ENCODE data around the gene NALF2. TPM values are rescaled to one million over a fixed set of nuclear protein-coding genes. Genes with fewer than 3 reads are reported as not detected.

Gene NALF2
- total RNA-seq, 4 donors from 2014 or later = 0.17 to 0.84 (median 0.63) TPM; not detected in 1

- Histone ChIP-seq H3K9me3 (no peaks in the 10 kb centered on the region), H3K36me3 (no peaks in the 10 kb centered on the region), H3K27ac (replicated peaks in 1 of 4) (no peak overlapping the region), H3K4me3 (no peak overlapping the region), H3K27me3 (peaks cover 0 to 5% (median 0%) of the 10 kb centered on the region in 4 donors), H3K4me1 (no peaks in the 10 kb centered on the region)
- no peak for DNase-seq (ENCODE audit: extremely low spot score)
- WGBS = 36% methylated on average over 4 of the region's 4 CpGs
- TF ChIP-seq CTCF (IDR thresholded peaks at IDR 0.05) = no peak
- no peak for TF ChIP-seq POLR2A (IDR thresholded peaks at IDR 0.05; ENCODE audit: low read depth)
- TF ChIP-seq EP300 (IDR thresholded peaks at IDR 0.05) = no peak
- no peak for TF ChIP-seq POLR2AphosphoS5 (IDR thresholded peaks at IDR 0.05)
- intact Hi-C loops (cut with DNase I) = no loop called here
Measured at GRCh38 chrX:69523314-69523713, 19.2 kb downstream of the NALF2 start.

- Histone ChIP-seq H3K4me3 (no peak overlapping the region), H3K9me3 (no peaks in the 10 kb centered on the region), H3K36me3 (no peaks in the 10 kb centered on the region), H3K4me1 (no peaks in the 10 kb centered on the region), H3K27ac (replicated peaks in 1 of 4) (no peak overlapping the region), H3K27me3 (peaks cover 0 to 5% (median 0%) of the 10 kb centered on the region in 4 donors)
- WGBS = 51% methylated on average over 6 of the region's 7 CpGs
- intact Hi-C loops (cut with DNase I) = no loop called here
- no peak for TF ChIP-seq POLR2AphosphoS5 (IDR thresholded peaks at IDR 0.05)
- TF ChIP-seq POLR2A (IDR thresholded peaks at IDR 0.05; ENCODE audit: low read depth) = no peak
- TF ChIP-seq CTCF (IDR thresholded peaks at IDR 0.05) = no peak
- TF ChIP-seq EP300 (IDR thresholded peaks at IDR 0.05) = no peak
- DNase-seq (ENCODE audit: extremely low spot score) = no peak
Measured at GRCh38 chrX:69524781-69525363, 20.7 kb downstream of the NALF2 start.

GRCh38 chrX:69530306-69530705 lies 26.2 kb downstream of the NALF2 start:
- WGBS = 69% methylated on average over 7 of the region's 7 CpGs
- intact Hi-C loops (cut with DNase I) = no loop called here

GRCh38 chrX:69531031-69531755 lies 27.1 kb downstream of the NALF2 start:
- DNase-seq (ENCODE audit: extremely low spot score) = no peak
- WGBS = 92% methylated on average over 8 of the region's 8 CpGs
- H3K27ac ChIP-seq (replicated peaks in 1 of 4) = no peak overlapping the region
- TF ChIP-seq POLR2AphosphoS5 (IDR thresholded peaks at IDR 0.05) = no peak
- TF ChIP-seq POLR2A (IDR thresholded peaks at IDR 0.05; ENCODE audit: low read depth) = no peak
- TF ChIP-seq EP300 (IDR thresholded peaks at IDR 0.05) = no peak
- TF ChIP-seq CTCF (IDR thresholded peaks at IDR 0.05) = no peak
- intact Hi-C loops (cut with DNase I) = no loop called here
- H3K4me1 ChIP-seq = no peaks in the 10 kb centered on the region
- no peak overlapping the region for H3K4me3 ChIP-seq
- peaks cover 0 to 7% (median 0%) of the 10 kb centered on the region in 4 donors for H3K9me3 ChIP-seq
- no peaks in the 10 kb centered on the region for H3K27me3 ChIP-seq
- H3K36me3 ChIP-seq = no peaks in the 10 kb centered on the region

More at GRCh38 chrX:69530306-69530705, 26.2 kb downstream of the NALF2 start:
- Histone ChIP-seq H3K9me3 (peaks cover 0 to 7% (median 0%) of the 10 kb centered on the region in 4 donors), H3K27ac (replicated peaks in 1 of 4) (no peak overlapping the region), H3K4me1 (no peaks in the 10 kb centered on the region), H3K27me3 (no peaks in the 10 kb centered on the region), H3K36me3 (no peaks in the 10 kb centered on the region), H3K4me3 (no peak overlapping the region)
- no peak for DNase-seq (ENCODE audit: extremely low spot score)
- no peak for TF ChIP-seq POLR2A (IDR thresholded peaks at IDR 0.05; ENCODE audit: low read depth)
- TF ChIP-seq POLR2AphosphoS5 (IDR thresholded peaks at IDR 0.05) = no peak
- no peak for TF ChIP-seq EP300 (IDR thresholded peaks at IDR 0.05)

- Histone ChIP-seq H3K27ac (replicated peaks in 1 of 4) (no peak overlapping the region), H3K4me3 (no peak overlapping the region), H3K4me1 (peaks cover 4 to 9% (median 6%) of the 10 kb centered on the region in 4 donors), H3K36me3 (no peaks in the 10 kb centered on the region), H3K27me3 (peaks cover 0 to 5% (median 0%) of the 10 kb centered on the region in 4 donors), H3K9me3 (peaks cover 0 to 7% (median 0%) of the 10 kb centered on the region in 4 donors)
- intact Hi-C loops (cut with DNase I) = loop anchor here (2.0 to 5.0 kb wide), 2 partner anchors 492 to 561 kb away; no protein-coding TSS in a partner anchor
- 74% methylated on average over 2 of the region's 2 CpGs for WGBS
- no peak for DNase-seq (ENCODE audit: extremely low spot score)
- TF ChIP-seq POLR2A (IDR thresholded peaks at IDR 0.05; ENCODE audit: low read depth) (no peak), EP300 (IDR thresholded peaks at IDR 0.05) (no peak), CTCF (IDR thresholded peaks at IDR 0.05) (no peak), POLR2AphosphoS5 (IDR thresholded peaks at IDR 0.05) (no peak)
Measured at GRCh38 chrX:69535661-69536060, 31.5 kb downstream of the NALF2 start.

Measured in esophagus muscularis mucosa (tissue), 4 donors.